Endothelial cell (in vitro differentiated cells): ENCODE data around the gene EXOC5. TPM values are rescaled to one million over a fixed set of nuclear protein-coding genes. Genes with fewer than 3 reads are reported as not detected.

Source experiments
- DNase-seq: peaks from one replicate; pipeline ENCODE4 v3.0.0; 2021; ENCODE audit warnings: low spot score
- H3K27ac Mint-ChIP-seq: one replicate; pipeline ENCODE4 v1.8.0; 2021; ENCODE audit warnings: mixed read lengths, inconsistent platforms; ENCODE audit not compliant: unreplicated experiment
- H3K27me3 Mint-ChIP-seq: one replicate; pipeline ENCODE4 v1.8.0; 2021; ENCODE audit warnings: mild to moderate bottlenecking, moderate library complexity, mixed read lengths, inconsistent platforms; ENCODE audit not compliant: unreplicated experiment
- H3K36me3 Mint-ChIP-seq: one replicate; pipeline ENCODE4 v1.8.0; 2021; ENCODE audit warnings: mild to moderate bottlenecking, low read depth, mixed read lengths, inconsistent platforms; ENCODE audit not compliant: unreplicated experiment
- H3K4me1 Mint-ChIP-seq: one replicate; pipeline ENCODE4 v1.8.0; 2021; ENCODE audit warnings: mild to moderate bottlenecking, mixed read lengths, inconsistent platforms; ENCODE audit not compliant: unreplicated experiment
- H3K4me3 Mint-ChIP-seq: one replicate; pipeline ENCODE4 v1.8.0; 2021; ENCODE audit warnings: mild to moderate bottlenecking, mixed read lengths, inconsistent platforms; ENCODE audit not compliant: unreplicated experiment
- H3K9me3 Mint-ChIP-seq: one replicate; pipeline ENCODE4 v1.8.0; 2021; ENCODE audit warnings: mixed read lengths, inconsistent platforms; ENCODE audit not compliant: unreplicated experiment
- total RNA-seq: library from RNA; stranded (reverse); fragmentation: NEBNext Ultra II Directional; extraction: Animal tissue kit (Norgen Biotek cat#: 25700); gene quantifications from one replicate; pipeline ENCODE4 v1.2.1, GENCODE V29; 2021; ENCODE audit not compliant: unreplicated experiment
- TF ChIP-seq, protein P1 (sequence below): fragments of 200-600 bp; sonication (generic); IDR thresholded peaks from one replicate; pipeline ENCODE4 v1.5.0; 2021; ENCODE audit warnings: antibody characterized with exemption; ENCODE audit not compliant: unreplicated experiment

Gene EXOC5
- total RNA-seq, 1 donor from 2014 or later: 131 TPM

DNA sequence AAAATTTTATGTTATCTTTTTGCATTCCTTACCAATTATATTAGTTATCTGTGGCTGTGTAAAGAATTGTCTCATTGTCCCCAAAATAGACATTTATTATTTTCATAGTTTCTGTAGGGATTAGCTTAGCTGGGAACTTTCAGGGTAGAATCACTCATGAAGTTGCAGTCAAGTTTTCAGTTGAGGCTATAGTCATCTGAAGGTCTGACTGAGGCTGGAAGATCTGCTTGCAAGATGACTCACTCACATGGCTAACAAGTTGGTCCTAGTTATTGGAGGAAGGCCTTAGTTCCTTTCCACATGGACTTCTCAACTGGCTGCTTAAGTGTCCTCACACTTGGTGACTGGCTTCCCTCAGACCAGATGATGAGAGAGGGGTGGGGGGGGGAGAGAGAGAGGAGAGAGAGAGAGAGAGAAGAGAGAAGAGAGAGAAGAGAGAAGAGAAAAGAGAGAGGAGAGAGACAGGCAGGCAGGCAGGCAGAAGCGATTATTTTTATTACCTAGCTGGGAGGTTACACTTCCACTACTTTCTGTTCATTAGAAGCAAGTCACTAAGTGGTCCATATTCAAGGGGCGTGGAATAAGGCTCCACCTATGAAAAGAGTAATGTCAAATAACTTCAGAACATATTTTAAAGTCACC, 6.4 kb upstream of the EXOC5 start:
- H3K4me3 Mint-ChIP-seq: no peak overlapping the region
- peaks cover 18% of the 10 kb centered on the region for H3K4me1 Mint-ChIP-seq
- DNase-seq: no peak
- H3K36me3 Mint-ChIP-seq: peaks cover 38% of the 10 kb centered on the region
- no peaks in the 10 kb centered on the region for H3K9me3 Mint-ChIP-seq
- H3K27ac Mint-ChIP-seq: no peak overlapping the region
- TF ChIP-seq, protein P1, sequence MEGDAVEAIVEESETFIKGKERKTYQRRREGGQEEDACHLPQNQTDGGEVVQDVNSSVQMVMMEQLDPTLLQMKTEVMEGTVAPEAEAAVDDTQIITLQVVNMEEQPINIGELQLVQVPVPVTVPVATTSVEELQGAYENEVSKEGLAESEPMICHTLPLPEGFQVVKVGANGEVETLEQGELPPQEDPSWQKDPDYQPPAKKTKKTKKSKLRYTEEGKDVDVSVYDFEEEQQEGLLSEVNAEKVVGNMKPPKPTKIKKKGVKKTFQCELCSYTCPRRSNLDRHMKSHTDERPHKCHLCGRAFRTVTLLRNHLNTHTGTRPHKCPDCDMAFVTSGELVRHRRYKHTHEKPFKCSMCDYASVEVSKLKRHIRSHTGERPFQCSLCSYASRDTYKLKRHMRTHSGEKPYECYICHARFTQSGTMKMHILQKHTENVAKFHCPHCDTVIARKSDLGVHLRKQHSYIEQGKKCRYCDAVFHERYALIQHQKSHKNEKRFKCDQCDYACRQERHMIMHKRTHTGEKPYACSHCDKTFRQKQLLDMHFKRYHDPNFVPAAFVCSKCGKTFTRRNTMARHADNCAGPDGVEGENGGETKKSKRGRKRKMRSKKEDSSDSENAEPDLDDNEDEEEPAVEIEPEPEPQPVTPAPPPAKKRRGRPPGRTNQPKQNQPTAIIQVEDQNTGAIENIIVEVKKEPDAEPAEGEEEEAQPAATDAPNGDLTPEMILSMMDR: no peak
- no peaks in the 10 kb centered on the region for H3K27me3 Mint-ChIP-seq

GRCh38 chr14:57274551-57274950, 5.8 kb upstream of the EXOC5 start:
- TF ChIP-seq, protein P1: no peak
- no peak for DNase-seq
- H3K4me1 Mint-ChIP-seq: peaks cover 19% of the 10 kb centered on the region
- H3K27ac Mint-ChIP-seq: no peak overlapping the region
- no peaks in the 10 kb centered on the region for H3K27me3 Mint-ChIP-seq
- peaks cover 38% of the 10 kb centered on the region for H3K36me3 Mint-ChIP-seq
- no peaks in the 10 kb centered on the region for H3K9me3 Mint-ChIP-seq
- no peak overlapping the region for H3K4me3 Mint-ChIP-seq

DNA sequence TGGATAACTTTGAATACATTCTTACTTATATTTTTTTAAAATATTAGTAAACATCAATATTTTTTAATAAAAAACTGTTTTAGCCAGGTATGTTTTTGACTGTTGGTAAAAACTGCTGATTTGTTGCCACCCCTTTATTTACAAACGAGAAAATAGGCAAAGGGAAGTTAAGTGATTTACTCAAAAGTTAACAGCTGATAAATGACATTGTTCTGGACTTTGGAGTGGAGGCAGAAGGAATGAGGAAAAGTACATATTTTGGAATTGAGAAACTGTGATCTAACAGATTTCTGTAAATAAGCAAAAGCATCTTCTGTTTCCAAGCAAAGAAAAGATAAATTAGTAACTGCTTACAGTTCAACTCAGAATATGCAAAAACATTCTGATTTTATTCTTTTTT, 4.5 kb upstream of the EXOC5 start:
- Mint-ChIP-seq H3K4me3 (no peak overlapping the region), H3K27me3 (peaks cover under 1% of the 10 kb centered on the region), H3K9me3 (no peaks in the 10 kb centered on the region), H3K4me1 (peaks cover 24% of the 10 kb centered on the region), H3K36me3 (peaks cover 37% of the 10 kb centered on the region), H3K27ac (no peak overlapping the region)
- DNase-seq: no peak
- TF ChIP-seq, protein P1: no peak

DNA sequence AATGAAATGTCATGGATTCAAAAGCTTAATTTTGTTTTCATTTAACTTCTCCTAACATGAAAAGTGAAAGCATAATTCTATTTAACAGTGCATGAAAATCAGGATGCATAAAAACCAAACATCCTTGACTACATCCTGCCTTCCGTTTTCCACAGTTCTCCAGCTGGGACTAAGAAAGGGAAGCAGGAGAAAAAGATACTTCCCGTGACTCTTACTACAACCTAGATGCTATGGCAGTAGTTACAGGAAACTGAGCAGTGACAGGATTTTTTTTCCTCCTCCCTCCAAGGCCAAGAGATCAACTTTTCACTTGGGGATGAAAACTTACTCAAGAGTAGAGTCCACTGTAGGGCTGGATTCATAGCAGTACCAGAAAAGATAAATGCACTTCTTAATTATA, 2.6 kb downstream of the EXOC5 start:
- no peaks in the 10 kb centered on the region for H3K9me3 Mint-ChIP-seq

DNA sequence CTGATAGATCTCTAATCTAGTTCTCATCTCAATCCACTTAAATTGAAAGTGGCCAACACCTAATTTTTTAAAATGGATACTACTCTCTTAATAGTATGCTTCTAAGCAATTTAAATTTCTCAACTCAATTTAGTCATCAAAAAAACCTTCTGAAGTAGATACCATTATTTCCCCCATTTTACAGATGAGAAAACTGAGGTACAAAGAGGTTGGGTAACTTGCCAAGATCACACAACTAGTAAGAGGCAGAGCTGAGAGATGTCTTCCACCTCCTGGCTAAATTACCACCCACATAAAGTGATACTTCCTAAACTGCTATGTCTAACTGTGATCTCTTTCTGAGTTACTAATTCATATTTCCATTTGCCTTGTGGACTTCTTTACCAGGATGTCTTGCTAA, 6.6 kb downstream of the EXOC5 start:
- TF ChIP-seq, protein P1: no peak
- no peaks in the 10 kb centered on the region for H3K27me3 Mint-ChIP-seq
- H3K27ac Mint-ChIP-seq: no peak overlapping the region

More for the DNA sequence above, 2.6 kb downstream of the EXOC5 start:
- H3K27ac Mint-ChIP-seq: peak overlapping the region; percentile 94
- H3K4me3 Mint-ChIP-seq: peak overlapping the region; percentile 84
- no peak for DNase-seq
- peaks cover 24% of the 10 kb centered on the region for H3K36me3 Mint-ChIP-seq
- TF ChIP-seq, protein P1: no peak
- H3K27me3 Mint-ChIP-seq: peaks cover 2% of the 10 kb centered on the region
- peaks cover 47% of the 10 kb centered on the region for H3K4me1 Mint-ChIP-seq

More for the DNA sequence above, 6.6 kb downstream of the EXOC5 start:
- H3K4me1 Mint-ChIP-seq: peaks cover 39% of the 10 kb centered on the region
- no peak for DNase-seq
- H3K4me3 Mint-ChIP-seq: no peak overlapping the region
- H3K9me3 Mint-ChIP-seq: no peaks in the 10 kb centered on the region
- peaks cover 12% of the 10 kb centered on the region for H3K36me3 Mint-ChIP-seq
